Esophagus (tissue), 2 donors: ENCODE measurements around the gene MARCHF7. TPM values are rescaled to one million over a fixed set of nuclear protein-coding genes. Genes with fewer than 3 reads are reported as not detected.

Experiments
- H3K27ac ChIP-seq, 2 donors: one replicate each; pipeline ENCODE4 v1.5.1; 2013; ENCODE audit warnings: low read depth in 2 of 2, mild to moderate bottlenecking in 2 of 2, inconsistent platforms in 1 of 2, low read length in 1 of 2, moderate library complexity in 1 of 2
- H3K27me3 ChIP-seq, 2 donors: one replicate each; pipeline ENCODE4 v1.6.1; 2013; ENCODE audit warnings: low read length in 2 of 2, control low read depth in 1 of 2, mild to moderate bottlenecking in 1 of 2; ENCODE audit not compliant: insufficient read depth in 2 of 2, control insufficient read depth in 1 of 2
- H3K36me3 ChIP-seq, 2 donors: one replicate each; pipeline ENCODE4 v1.6.1; 2013; ENCODE audit warnings: low read length in 1 of 2; ENCODE audit not compliant: control insufficient read depth in 2 of 2, insufficient read depth in 2 of 2
- H3K4me1 ChIP-seq, 2 donors: one replicate each; pipeline ENCODE4 v1.6.1; 2013; ENCODE audit warnings: low read length in 1 of 2; ENCODE audit not compliant: control insufficient read depth in 2 of 2, insufficient read depth in 2 of 2
- H3K4me3 ChIP-seq, 2 donors: one replicate each; pipeline ENCODE4 v1.5.1; 2013; ENCODE audit warnings: low read length in 2 of 2, mild to moderate bottlenecking in 2 of 2, low read depth in 1 of 2, moderate library complexity in 1 of 2
- H3K9me3 ChIP-seq, 2 donors: one replicate each; pipeline ENCODE4 v1.6.1; 2013; ENCODE audit warnings: mild to moderate bottlenecking in 2 of 2, low read depth in 1 of 2, low read length in 1 of 2, moderate library complexity in 1 of 2; ENCODE audit not compliant: control insufficient read depth in 2 of 2, insufficient read depth in 1 of 2
- WGBS, 2 donors: extraction: QIAGEN DNeasy Blood & Tissue Kit; methylation state at CpG; one replicate each; pipeline ENCODE4 v1.1.7; 2013; 5-methylcytosine and 5-hydroxymethylcytosine counted together
- polyA plus RNA-seq, 2 donors: library from polyadenylated mRNA; stranded (reverse); fragments of 200-250 nt; gene quantifications; one replicate each; pipeline ENCODE4 v1.2.3, GENCODE V29; 2013
- donor health status: healthy with polysubstance abuse.
- donor health status: Bipolar disorder and iron deficiency.

MARCHF7 gene
- polyA plus RNA-seq, 2 donors: 43.1 to 50.2 TPM

DNA sequence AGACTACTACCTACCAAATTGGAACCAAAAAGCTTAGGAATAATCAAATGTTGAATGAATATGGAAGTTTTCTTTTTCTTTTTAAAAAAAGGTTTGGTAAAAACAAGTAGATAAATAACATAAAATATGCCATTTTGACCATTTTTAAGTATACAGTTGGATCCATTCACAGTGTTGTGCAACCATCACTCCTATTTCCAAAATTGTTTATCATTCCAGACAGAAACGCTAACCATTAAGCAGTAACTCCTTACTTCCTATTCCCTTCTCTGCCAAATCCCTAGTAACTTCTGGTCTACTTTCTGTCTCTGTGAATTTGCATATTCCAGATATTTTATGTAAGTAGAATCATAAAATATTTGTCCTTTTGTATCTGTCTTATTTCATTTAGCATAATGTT lies 45.9 kb downstream of the MARCHF7 start:
- Histone ChIP-seq H3K4me3 (no peak overlapping the region), H3K36me3 (peaks cover 3 to 7% of the 10 kb centered on the region in 2 donors), H3K9me3 (no peaks in the 10 kb centered on the region), H3K27me3 (no peaks in the 10 kb centered on the region), H3K4me1 (no peaks in the 10 kb centered on the region), H3K27ac (no peak overlapping the region)
- 76 to 81% methylated on average over 1 of the region's 1 CpG for WGBS, 2 donors

- Histone ChIP-seq H3K36me3 (peaks cover 3 to 7% of the 10 kb centered on the region in 2 donors), H3K27me3 (no peaks in the 10 kb centered on the region), H3K27ac (no peak overlapping the region), H3K4me3 (no peak overlapping the region), H3K4me1 (no peaks in the 10 kb centered on the region), H3K9me3 (no peaks in the 10 kb centered on the region)
- WGBS, 2 donors: 60 to 71% methylated on average over 1 of the region's 1 CpG
Observed at GRCh38 chr2:159758686-159759085, 46.4 kb downstream of the MARCHF7 start.

DNA sequence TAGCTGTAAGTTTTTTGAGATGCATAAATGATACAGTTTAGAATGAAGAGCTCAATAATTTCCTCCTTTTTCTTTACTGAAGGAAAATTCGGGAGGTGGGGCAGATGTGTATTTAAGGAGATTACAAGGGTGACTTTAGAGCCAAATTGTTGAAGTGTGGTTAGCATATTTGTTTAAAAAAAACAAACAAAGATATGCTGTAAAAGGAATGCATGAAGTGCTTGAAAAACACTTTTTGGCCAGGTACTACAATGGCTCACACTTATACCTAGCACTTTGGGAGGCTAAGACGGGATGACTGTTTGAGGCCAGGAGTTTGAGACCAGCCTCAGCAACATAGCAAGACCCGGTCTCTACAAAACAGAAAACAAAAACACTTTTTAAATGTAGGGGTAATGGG lies 47.3 kb downstream of the MARCHF7 start:
- H3K36me3 ChIP-seq: peaks cover 0 to 7% of the 10 kb centered on the region in 2 donors
- H3K4me3 ChIP-seq: no peak overlapping the region
- no peaks in the 10 kb centered on the region for H3K27me3 ChIP-seq
- no peaks in the 10 kb centered on the region for H3K9me3 ChIP-seq
- WGBS, 2 donors: 82 to 84% methylated on average over 3 of the region's 3 CpGs
- no peaks in the 10 kb centered on the region for H3K4me1 ChIP-seq
- H3K27ac ChIP-seq: no peak overlapping the region

- no peaks in the 10 kb centered on the region for H3K4me1 ChIP-seq
- H3K9me3 ChIP-seq: no peaks in the 10 kb centered on the region
- no peak overlapping the region for H3K27ac ChIP-seq
- H3K27me3 ChIP-seq: no peaks in the 10 kb centered on the region
- no peak overlapping the region for H3K4me3 ChIP-seq
- peaks cover 0 to 7% of the 10 kb centered on the region in 2 donors for H3K36me3 ChIP-seq
Observed at GRCh38 chr2:159760326-159760725, 48.0 kb downstream of the MARCHF7 start.

DNA sequence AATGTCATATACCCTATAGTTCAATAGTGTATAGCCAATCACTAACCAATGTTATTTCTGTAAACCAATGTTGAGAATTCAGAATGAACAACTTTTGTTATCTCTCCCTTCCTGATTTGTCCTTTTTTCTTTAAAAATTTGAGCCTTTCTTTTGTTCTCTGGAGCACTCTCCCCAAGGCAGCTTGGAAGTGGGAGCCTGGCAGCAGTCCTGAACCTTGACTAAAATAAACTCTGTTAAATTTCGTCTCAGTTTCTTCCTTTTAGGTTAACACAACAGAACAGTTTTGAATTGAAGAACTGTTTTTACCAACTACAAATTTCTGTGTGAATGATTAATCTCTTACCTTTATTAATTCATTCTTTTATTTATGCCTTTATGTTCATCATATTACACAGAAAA lies 49.8 kb downstream of the MARCHF7 start:
- no peaks in the 10 kb centered on the region for H3K27me3 ChIP-seq
- WGBS, 2 donors: 27 to 35% methylated on average over 1 of the region's 1 CpG
- no peak overlapping the region for H3K4me3 ChIP-seq
- no peak overlapping the region for H3K27ac ChIP-seq
- H3K9me3 ChIP-seq: no peaks in the 10 kb centered on the region
- H3K4me1 ChIP-seq: no peaks in the 10 kb centered on the region
- H3K36me3 ChIP-seq: peaks cover 0 to 7% of the 10 kb centered on the region in 2 donors

Other genes starting within 250 kb of the MARCHF7 start
- 10 to 100 TPM; 12.5 to 18.3 TPM for gene BAZ2B, start 96.0 kb upstream of the MARCHF7 start, polyA plus RNA-seq
- gene CD302, start 85.7 kb downstream of the MARCHF7 start, polyA plus RNA-seq: 1 to 10 TPM; 2.4 to 3.8 TPM
- 1 to 10 TPM; 1.9 to 2.1 TPM for gene LY75, start 192.2 kb downstream of the MARCHF7 start, polyA plus RNA-seq